Measurements from ENCODE around the gene CYP3A5.

DNA sequence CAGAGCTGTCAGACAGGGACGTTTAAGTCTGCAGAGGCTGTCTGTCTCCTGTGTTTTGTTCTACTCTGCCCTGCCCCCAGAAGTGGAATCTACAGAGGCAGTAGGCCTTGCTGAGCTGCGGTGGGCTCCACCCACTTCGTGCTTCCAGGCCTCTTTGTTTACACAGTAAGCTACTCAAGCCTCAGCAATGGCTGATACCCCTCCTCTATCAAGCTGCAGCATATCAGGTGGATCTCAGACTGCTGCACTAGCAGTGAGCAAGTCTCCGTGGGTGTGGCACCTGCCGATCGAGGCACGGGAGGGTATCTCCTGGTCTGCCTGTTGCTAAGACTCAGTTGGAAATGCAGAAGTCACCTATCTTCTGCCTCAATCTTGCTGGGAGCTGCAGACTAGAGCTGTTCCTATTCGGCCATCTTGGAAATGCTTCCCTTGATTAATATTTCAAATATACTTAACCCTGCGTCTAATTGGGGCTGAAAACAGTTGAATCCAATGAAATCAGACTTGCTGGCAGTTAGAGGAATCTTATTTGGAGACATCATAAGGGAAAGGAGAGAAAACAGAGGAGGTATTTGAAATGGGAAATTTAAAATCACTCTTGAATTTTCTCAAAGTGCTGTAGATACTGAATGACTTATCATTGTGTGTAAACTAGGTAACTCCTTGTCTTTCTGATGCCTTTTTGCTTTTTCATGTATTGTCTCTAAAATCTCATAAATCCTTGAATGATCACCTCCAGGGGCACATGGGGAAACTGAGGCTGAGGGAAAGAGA lies 13.8 kb upstream of the CYP3A5 start:
- TF ChIP-seq, protein P1, sequence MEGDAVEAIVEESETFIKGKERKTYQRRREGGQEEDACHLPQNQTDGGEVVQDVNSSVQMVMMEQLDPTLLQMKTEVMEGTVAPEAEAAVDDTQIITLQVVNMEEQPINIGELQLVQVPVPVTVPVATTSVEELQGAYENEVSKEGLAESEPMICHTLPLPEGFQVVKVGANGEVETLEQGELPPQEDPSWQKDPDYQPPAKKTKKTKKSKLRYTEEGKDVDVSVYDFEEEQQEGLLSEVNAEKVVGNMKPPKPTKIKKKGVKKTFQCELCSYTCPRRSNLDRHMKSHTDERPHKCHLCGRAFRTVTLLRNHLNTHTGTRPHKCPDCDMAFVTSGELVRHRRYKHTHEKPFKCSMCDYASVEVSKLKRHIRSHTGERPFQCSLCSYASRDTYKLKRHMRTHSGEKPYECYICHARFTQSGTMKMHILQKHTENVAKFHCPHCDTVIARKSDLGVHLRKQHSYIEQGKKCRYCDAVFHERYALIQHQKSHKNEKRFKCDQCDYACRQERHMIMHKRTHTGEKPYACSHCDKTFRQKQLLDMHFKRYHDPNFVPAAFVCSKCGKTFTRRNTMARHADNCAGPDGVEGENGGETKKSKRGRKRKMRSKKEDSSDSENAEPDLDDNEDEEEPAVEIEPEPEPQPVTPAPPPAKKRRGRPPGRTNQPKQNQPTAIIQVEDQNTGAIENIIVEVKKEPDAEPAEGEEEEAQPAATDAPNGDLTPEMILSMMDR (IDR thresholded peaks at IDR 0.05; ENCODE audit: poor library complexity): no peak
- no peak for TF ChIP-seq EZH2 (IDR thresholded peaks at IDR 0.05; ENCODE audit: borderline replicate concordance)
